ENCODE measurements around the gene PIGH.

The PIGH gene

GRCh38 chr14:67577909-67578749, 21.9 kb downstream of the PIGH start:
- no peak overlapping the region for H3K4me3 ChIP-seq (ENCODE audit: low read length)
- no peak for DNase-seq (ENCODE audit: low read depth, low spot score)

- H3K4me3 ChIP-seq (ENCODE audit: low read length) = no peak overlapping the region
- no peak for DNase-seq (ENCODE audit: low read depth, low spot score)
Observed at GRCh38 chr14:67577181-67577808, 22.8 kb downstream of the PIGH start.

- no peak for DNase-seq (ENCODE audit: low read depth, low spot score)
- H3K4me3 ChIP-seq (ENCODE audit: low read length) = no peak overlapping the region
Observed at GRCh38 chr14:67576216-67576955, 23.7 kb downstream of the PIGH start.

- H3K4me3 ChIP-seq (ENCODE audit: low read length) = no peak overlapping the region
- DNase-seq (ENCODE audit: low read depth, low spot score) = no peak
Observed at GRCh38 chr14:67575684-67576083, 24.4 kb downstream of the PIGH start.

GRCh38 chr14:67574806-67575205, 25.3 kb downstream of the PIGH start:
- no peak for DNase-seq (ENCODE audit: low read depth, low spot score)
- no peak overlapping the region for H3K4me3 ChIP-seq (ENCODE audit: low read length)

- no peak overlapping the region for H3K4me3 ChIP-seq (ENCODE audit: low read length)
- DNase-seq (ENCODE audit: low read depth, low spot score) = no peak
Observed at GRCh38 chr14:67574156-67574555, 25.9 kb downstream of the PIGH start.

GRCh38 chr14:67573228-67574010, 26.6 kb downstream of the PIGH start:
- no peak overlapping the region for H3K4me3 ChIP-seq (ENCODE audit: low read length)
- no peak for DNase-seq (ENCODE audit: low read depth, low spot score)

- no peak overlapping the region for H3K4me3 ChIP-seq (ENCODE audit: low read length)
- DNase-seq (ENCODE audit: low read depth, low spot score) = no peak
Observed at GRCh38 chr14:67572608-67573007, 27.5 kb downstream of the PIGH start.

- no peak overlapping the region for H3K4me3 ChIP-seq (ENCODE audit: low read length)
- DNase-seq (ENCODE audit: low read depth, low spot score) = no peak
Observed at GRCh38 chr14:67571991-67572323, 28.1 kb downstream of the PIGH start.

GRCh38 chr14:67571275-67571990, 28.6 kb downstream of the PIGH start:
- H3K4me3 ChIP-seq (ENCODE audit: low read length) = no peak overlapping the region
- peak; percentile 43 for DNase-seq (ENCODE audit: low read depth, low spot score)

GRCh38 chr14:67570453-67570852, 29.6 kb downstream of the PIGH start:
- no peak overlapping the region for H3K4me3 ChIP-seq (ENCODE audit: low read length)
- DNase-seq (ENCODE audit: low read depth, low spot score) = no peak

GRCh38 chr14:67569651-67570290, 30.3 kb downstream of the PIGH start:
- no peak for DNase-seq (ENCODE audit: low read depth, low spot score)
- no peak overlapping the region for H3K4me3 ChIP-seq (ENCODE audit: low read length)

- H3K4me3 ChIP-seq (ENCODE audit: low read length) = no peak overlapping the region
- DNase-seq (ENCODE audit: low read depth, low spot score) = peak; percentile 3
Observed at GRCh38 chr14:67569011-67569650, 30.9 kb downstream of the PIGH start.

- DNase-seq (ENCODE audit: low read depth, low spot score) = no peak
- no peak overlapping the region for H3K4me3 ChIP-seq (ENCODE audit: low read length)
Observed at GRCh38 chr14:67567654-67568053, 32.4 kb downstream of the PIGH start.

- no peak for DNase-seq (ENCODE audit: low read depth, low spot score)
- H3K4me3 ChIP-seq (ENCODE audit: low read length) = no peak overlapping the region
Observed at GRCh38 chr14:67566908-67567307, 33.2 kb downstream of the PIGH start.

GRCh38 chr14:67564236-67564635, 35.8 kb downstream of the PIGH start:
- H3K4me3 ChIP-seq (ENCODE audit: low read length) = no peak overlapping the region
- no peak for DNase-seq (ENCODE audit: low read depth, low spot score)

GRCh38 chr14:67562776-67563150, 37.3 kb downstream of the PIGH start:
- no peak overlapping the region for H3K4me3 ChIP-seq (ENCODE audit: low read length)
- DNase-seq (ENCODE audit: low read depth, low spot score) = no peak
